K562 (cell line): ENCODE data around the gene EIF5A2. TPM values are rescaled to one million over a fixed set of nuclear protein-coding genes. Genes with fewer than 3 reads are reported as not detected.
A peak's percentile ranks its signal among the peaks of the same experiment; 100 is the strongest.

ENCODE experiments used
- ATAC-seq: fragments of 200-7000 bp; cut with Tn5 transposase; 3 replicates; pipeline ENCODE4 v1.9.1; 2020; ENCODE audit warnings: moderate library complexity
- BruUV-seq: library from RNA; stranded (reverse); fragments of 400-500 nt; replicated peaks from 2 replicates; lab custom pipeline; 2021; lab: Mats Ljungman, UMichigan
- CTCF ChIA-PET: fragments of 300-600 bp; formaldehyde crosslinking; extraction: SDS; loops from one replicate; lab custom pipeline; 2021; ENCODE audit warnings: low intra/inter-chr PET ratio; lab: Yijun Ruan, JAX
- POLR2A ChIA-PET: fragments of 300-600, 350-650 bp; sonication (Branson Sonifier 250); formaldehyde crosslinking; extraction: SDS; loops from one replicate; lab custom pipeline; 2021; ENCODE audit warnings: antibody characterized with exemption, inconsistent platforms; lab: Yijun Ruan, JAX
- DNase-seq, 4 experiments: peaks; one replicate each; pipeline versions ENCODE4 v3.0.0 to v3.0.0-alpha.2; 2011 to 2018; ENCODE audit warnings: low spot score in 3 of 4, mixed read lengths in 3 of 4; ENCODE audit errors: extremely low read depth in 1 of 4
- FAIRE-seq: peaks from 2 replicates; lab custom pipeline; 2011; peaks lifted over from hg19 to GRCh38; lab: Jason Lieb, UNC
- H2AFZ ChIP-seq: 2 replicates; pipeline ENCODE4 v1.6.0; 2011; ENCODE audit warnings: low read depth, low read length, control low read depth, inconsistent platforms
- H3K27ac ChIP-seq: fragments of 200-600 bp; 3 replicates; pipeline ENCODE4 v1.8.0; 2011; ENCODE audit warnings: low read depth, mild to moderate bottlenecking, control low read depth, inconsistent platforms, low read length, moderate library complexity, mixed read lengths; ENCODE audit errors: extremely low read depth
- H3K27me3 ChIP-seq, 2 experiments: fragments of 300-600 bp in 1 of 2; 2 replicates in 1 of 2; 3 replicates in 1 of 2; pipeline versions ENCODE4 v1.6.0 to v1.8.0; 2011; ENCODE audit warnings: inconsistent platforms in 2 of 2, low read length in 2 of 2, mild to moderate bottlenecking in 1 of 2, mixed read lengths in 1 of 2, moderate library complexity in 1 of 2; ENCODE audit not compliant: control insufficient read depth in 2 of 2, insufficient read depth in 2 of 2
- H3K36me3 ChIP-seq: fragments of 300-600 bp; 3 replicates; pipeline ENCODE4 v1.8.0; 2011; ENCODE audit warnings: mild to moderate bottlenecking, low read length, inconsistent platforms; ENCODE audit not compliant: control insufficient read depth, insufficient read depth
- H3K4me1 ChIP-seq, 2 experiments: fragments of 200-600 bp in 1 of 2; replicated peaks in 1 of 2; 2 replicates in 1 of 2; 3 replicates in 1 of 2; pipeline versions ENCODE4 v1.5.1 to v1.8.0; 2011; ENCODE audit warnings: inconsistent platforms in 2 of 2, low read length in 2 of 2, mild to moderate bottlenecking in 1 of 2, mixed read lengths in 1 of 2, moderate library complexity in 1 of 2; ENCODE audit not compliant: control insufficient read depth in 2 of 2, insufficient read depth in 2 of 2
- H3K4me2 ChIP-seq: 2 replicates; pipeline ENCODE4 v1.6.1; 2011; ENCODE audit warnings: low read length, control low read depth, inconsistent platforms, mixed read lengths; ENCODE audit not compliant: insufficient read depth
- H3K4me3 ChIP-seq: fragments of 200-600 bp; sonication (generic), shearing (Covaris generic); 2 replicates; pipeline ENCODE4 v1.5.1; 2016; ENCODE audit warnings: control low read depth, inconsistent platforms
- H3K79me2 ChIP-seq: fragments of 200-600 bp; 3 replicates; pipeline ENCODE4 v1.8.0; 2011; ENCODE audit warnings: low read length, inconsistent platforms; ENCODE audit not compliant: control insufficient read depth, insufficient read depth
- H3K9ac ChIP-seq, 2 experiments: 2 replicates each; pipeline versions ENCODE4 v1.6.0 to v1.6.1; 2011; ENCODE audit warnings: low read depth in 2 of 2, low read length in 2 of 2, control low read depth in 1 of 2, inconsistent platforms in 1 of 2, mild to moderate bottlenecking in 1 of 2, mixed read lengths in 1 of 2; ENCODE audit not compliant: insufficient read depth in 1 of 2
- H3K9me1 ChIP-seq: one replicate; pipeline ENCODE4 v1.6.0; 2011; ENCODE audit warnings: inconsistent platforms, mild to moderate bottlenecking, low read length, moderate library complexity; ENCODE audit not compliant: control insufficient read depth, insufficient read depth
- H3K9me3 ChIP-seq: replicated peaks from 2 replicates; pipeline ENCODE4 v1.5.1; 2011; ENCODE audit warnings: low read depth, low read length, inconsistent platforms; ENCODE audit not compliant: control insufficient read depth, insufficient read depth
- H4K20me1 ChIP-seq: replicated peaks from 2 replicates; pipeline ENCODE4 v1.6.1; 2011; ENCODE audit warnings: low read length, inconsistent platforms, mixed read lengths; ENCODE audit not compliant: control insufficient read depth, insufficient read depth
- C11orf30 ChIP-seq: fragments of 450-650 bp; IDR thresholded peaks from 2 replicates; pipeline ENCODE4 v1.6.1; 2016; ENCODE audit warnings: low read depth, mild to moderate bottlenecking
- MAFF ChIP-seq: IDR thresholded peaks from 2 replicates; pipeline ENCODE4 v1.6.1; 2012; ENCODE audit warnings: low read length, improper control_type of control experiment
- MAFG ChIP-seq: fragments of 450-650 bp; conservative IDR thresholded peaks from 2 replicates; pipeline ENCODE4 v1.6.1; 2016; ENCODE audit warnings: missing genetic modification characterization, missing compliant biosample characterization
- SIN3A ChIP-seq, 2 experiments: fragments of 150-350 bp in 1 of 2; IDR thresholded peaks; 2 replicates each; pipeline ENCODE4 v1.6.1; 2011 to 2016; ENCODE audit warnings: borderline replicate concordance in 2 of 2, low read depth in 2 of 2, low read length in 2 of 2, mild to moderate bottlenecking in 2 of 2, moderate library complexity in 2 of 2; ENCODE audit not compliant: control insufficient read depth in 1 of 2
- ZNF197 ChIP-seq: fragments of 200-800 bp; sonication (Bioruptor generic); IDR thresholded peaks from 2 replicates; pipeline ENCODE4 v1.6.1; 2016; ENCODE audit warnings: low read depth, missing genetic modification characterization, missing compliant biosample characterization
- ZNF316 ChIP-seq: fragments of 450-650 bp; IDR thresholded peaks from 2 replicates; pipeline ENCODE4 v1.6.1; 2016
- WGBS: fragments of 100-300 bp; shearing (Covaris generic); methylation state at CpG from one replicate; pipeline ENCODE4 v1.1.6; 2016; ENCODE audit warnings: low coverage, mixed read lengths; ENCODE audit not compliant: insufficient coverage; ENCODE audit errors: missing lambda C conversion rate; 5-methylcytosine and 5-hydroxymethylcytosine counted together
- in situ Hi-C: fragments of 300-500 bp; cut with MboI; formaldehyde crosslinking; loops from 4 replicates; pipeline ENCODE4 v1.15.0; 2018; ENCODE audit warnings: inconsistent platforms, mixed read lengths
- intact Hi-C: fragments of 100-400 bp; cut with micrococcal nuclease; formaldehyde crosslinking; loops from 2 replicates; pipeline ENCODE4 v1.14.2; 2022
- polyA plus RNA-seq, 8 experiments: library from polyadenylated mRNA; depleted of rRNA in 4 of 8; stranded (reverse) in 5 of 8; unstranded in 3 of 8; fragments of >200 nt; fragmentation: Nextera tagmentation in 2 of 8; fragmentation: Illumina TruSeq in 1 of 8; extraction: Ambion mirVana in 2 of 8; extraction: Trizol in 1 of 8; gene quantifications; 2 replicates each; pipeline versions ENCODE4 v1.2.1 to v1.2.3, GENCODE V29; 2011 to 2014; ENCODE audit warnings: inconsistent platforms in 1 of 8, missing spikeins in 1 of 8
- total RNA-seq, 7 experiments: library from RNA; depleted of rRNA in 6 of 7; stranded (reverse); fragments of >200 nt in 6 of 7; fragmentation: Illumina TruSeq in 2 of 7; extraction: Trizol in 2 of 7; gene quantifications; 2 replicates each; pipeline versions ENCODE4 v1.2.1 to v1.2.3, GENCODE V29; 2011 to 2021; ENCODE audit warnings: low replicate concordance in 1 of 7
- TF ChIP-seq, protein P1 (sequence below): fragments of 450-650 bp; conservative IDR thresholded peaks from 2 replicates; pipeline ENCODE4 v1.6.1; 2016; ENCODE audit warnings: missing genetic modification characterization, low read depth, mild to moderate bottlenecking, missing compliant biosample characterization, moderate library complexity

EIF5A2 gene
- total and polyA plus RNA-seq, 9 of the 15 experiments (the other 6 are each of a cell fraction or from before 2014, with no cell fraction given), result 3.9 to 18.3 (median 15.9) TPM

- TF ChIP-seq, protein P1, sequence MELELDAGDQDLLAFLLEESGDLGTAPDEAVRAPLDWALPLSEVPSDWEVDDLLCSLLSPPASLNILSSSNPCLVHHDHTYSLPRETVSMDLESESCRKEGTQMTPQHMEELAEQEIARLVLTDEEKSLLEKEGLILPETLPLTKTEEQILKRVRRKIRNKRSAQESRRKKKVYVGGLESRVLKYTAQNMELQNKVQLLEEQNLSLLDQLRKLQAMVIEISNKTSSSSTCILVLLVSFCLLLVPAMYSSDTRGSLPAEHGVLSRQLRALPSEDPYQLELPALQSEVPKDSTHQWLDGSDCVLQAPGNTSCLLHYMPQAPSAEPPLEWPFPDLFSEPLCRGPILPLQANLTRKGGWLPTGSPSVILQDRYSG (tag), result no peak
- peak; percentile 86 for TF ChIP-seq ZNF316
- TF ChIP-seq C11orf30, result peak; percentile 62
- TF ChIP-seq MAFG (tag), result peak; percentile 42
- no peak for TF ChIP-seq SIN3A (IDR thresholded peaks at IDR 0.05; ENCODE audit: borderline replicate concordance in 2 of 2, control insufficient read depth in 1 of 2, low read depth in 2 of 2, low read length in 2 of 2)
- peak; percentile 53; the same call in 1 of the 2 replicates for TF ChIP-seq MAFF
- TF ChIP-seq ZNF197 (CRISPR knock-in tag), result no peak
- in situ Hi-C loops (no loop called here), intact Hi-C loops (no loop called here)
- H3K36me3 ChIP-seq, result no peaks in the 10 kb centered on the region
- BruUV-seq, result no TSS peak
- POLR2A ChIA-PET, result no interaction called here
- H3K27me3 ChIP-seq, result no peaks in the 10 kb centered on the region
- DNase-seq (no peak), ATAC-seq (no peak), FAIRE-seq (no peak)
- H3K79me2 ChIP-seq, result peaks cover 18% of the 10 kb centered on the region
- H2AFZ ChIP-seq, result no peak overlapping the region
- peaks cover 3% of the 10 kb centered on the region for H3K9me1 ChIP-seq
- no peak overlapping the region for H3K4me3 ChIP-seq
- H3K4me2 ChIP-seq, result no peak overlapping the region
- no peak overlapping the region for H3K9ac ChIP-seq
- peaks cover 11% of the 10 kb centered on the region for H3K9me3 ChIP-seq
- CTCF ChIA-PET, result no interaction called here
- no peak overlapping the region for H3K27ac ChIP-seq
- peaks cover 8 to 14% of the 10 kb centered on the region in 2 experiments; a peak in 4 of 5 replicates for H3K4me1 ChIP-seq
- 71% methylated on average over 3 of the region's 3 CpGs for WGBS
- no peaks in the 10 kb centered on the region for H4K20me1 ChIP-seq
Measured at GRCh38 chr3:170911051-170911450, 2.6 kb upstream of the EIF5A2 start.
